GM15510 (cell line): Measurements from ENCODE around the gene IGLL1.

Experiments used
- POLR2A ChIP-seq: IDR thresholded peaks from 3 replicates; pipeline ENCODE4 v1.6.1; 2011; ENCODE audit warnings: borderline replicate concordance; ENCODE audit not compliant: insufficient read length; ENCODE audit errors: extremely low read depth

IGLL1 gene

GRCh38 chr22:23549198-23549595 is 30.9 kb downstream of the IGLL1 start:
- TF ChIP-seq POLR2A, result no peak

- no peak for TF ChIP-seq POLR2A
Observed at GRCh38 chr22:23548501-23549197, 31.4 kb downstream of the IGLL1 start.

- TF ChIP-seq POLR2A, result no peak
Observed at GRCh38 chr22:23547818-23548500, 32.1 kb downstream of the IGLL1 start.

- TF ChIP-seq POLR2A, result no peak
Observed at GRCh38 chr22:23544852-23545251, 35.2 kb downstream of the IGLL1 start.

- no peak for TF ChIP-seq POLR2A
Observed at GRCh38 chr22:23542933-23543332, 37.2 kb downstream of the IGLL1 start.

GRCh38 chr22:23539135-23539838 is 40.8 kb downstream of the IGLL1 start:
- no peak for TF ChIP-seq POLR2A

GRCh38 chr22:23537416-23537815 is 42.7 kb downstream of the IGLL1 start:
- TF ChIP-seq POLR2A, result no peak

- TF ChIP-seq POLR2A, result no peak
Observed at GRCh38 chr22:23536821-23537345, 43.2 kb downstream of the IGLL1 start.

- no peak for TF ChIP-seq POLR2A
Observed at GRCh38 chr22:23534851-23535717, 45.0 kb downstream of the IGLL1 start.

GRCh38 chr22:23534201-23534850 is 45.8 kb downstream of the IGLL1 start:
- no peak for TF ChIP-seq POLR2A

GRCh38 chr22:23533771-23534191 is 46.3 kb downstream of the IGLL1 start:
- no peak for TF ChIP-seq POLR2A

- no peak for TF ChIP-seq POLR2A
Observed at GRCh38 chr22:23533328-23533762, 46.7 kb downstream of the IGLL1 start.

- TF ChIP-seq POLR2A, result no peak
Observed at GRCh38 chr22:23532731-23533130, 47.4 kb downstream of the IGLL1 start.
